ENCODE results near the gene CSRP2.

Gene CSRP2

DNA sequence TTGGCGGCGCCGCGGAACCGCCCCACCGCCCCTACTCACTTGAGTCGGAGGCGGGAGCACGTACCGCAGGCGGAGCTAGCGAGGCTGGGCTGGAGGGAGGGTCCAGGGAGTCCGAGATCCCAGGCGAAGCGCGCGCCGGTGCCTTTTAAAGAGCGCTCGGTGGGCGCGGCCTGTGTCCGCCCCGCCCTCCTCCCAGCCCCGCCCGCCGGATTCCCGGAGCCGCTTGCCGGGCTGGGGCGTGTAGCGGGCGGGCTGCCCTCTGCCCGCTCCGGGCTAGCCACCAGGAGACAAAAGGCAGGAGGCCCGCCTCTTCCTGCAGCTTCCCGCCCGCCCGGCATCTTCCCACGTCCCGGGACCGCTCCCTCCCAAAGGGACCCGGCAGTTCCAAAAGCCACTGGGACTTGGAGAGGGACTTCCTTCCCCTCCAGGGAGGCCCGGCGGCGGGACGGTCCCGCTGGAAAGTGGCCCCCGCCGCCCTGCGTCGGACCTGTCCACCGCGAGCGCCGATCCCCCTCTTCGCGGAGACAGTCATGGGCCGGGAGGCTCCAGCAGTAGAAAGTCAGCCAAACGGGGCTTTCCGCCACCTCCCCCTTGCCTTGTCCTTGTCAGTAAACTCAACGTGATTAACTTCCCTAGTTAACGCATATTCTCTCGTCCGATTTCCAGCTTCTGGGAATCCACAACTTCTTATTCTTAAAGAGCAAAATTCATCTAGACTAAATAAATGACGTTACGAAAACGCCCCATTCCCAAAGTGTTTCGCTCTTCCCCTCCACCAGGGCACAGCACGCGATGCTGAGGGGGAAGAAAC, at the start of gene CSRP2:
CSRP2 (minus strand) TSS at position 121 of the 811 bp plus-strand sequence. CDS start 12,759 bp downstream, outside the sequence.
- no peaks in the 10 kb centered on the region for H3K27me3 Mint-ChIP-seq (ENCODE audit: low read depth)
- peaks cover 62% of the 10 kb centered on the region for H3K4me1 Mint-ChIP-seq
- peaks cover 5% of the 10 kb centered on the region for H3K36me3 Mint-ChIP-seq (ENCODE audit: low read depth)
- TF ChIP-seq, protein P1, sequence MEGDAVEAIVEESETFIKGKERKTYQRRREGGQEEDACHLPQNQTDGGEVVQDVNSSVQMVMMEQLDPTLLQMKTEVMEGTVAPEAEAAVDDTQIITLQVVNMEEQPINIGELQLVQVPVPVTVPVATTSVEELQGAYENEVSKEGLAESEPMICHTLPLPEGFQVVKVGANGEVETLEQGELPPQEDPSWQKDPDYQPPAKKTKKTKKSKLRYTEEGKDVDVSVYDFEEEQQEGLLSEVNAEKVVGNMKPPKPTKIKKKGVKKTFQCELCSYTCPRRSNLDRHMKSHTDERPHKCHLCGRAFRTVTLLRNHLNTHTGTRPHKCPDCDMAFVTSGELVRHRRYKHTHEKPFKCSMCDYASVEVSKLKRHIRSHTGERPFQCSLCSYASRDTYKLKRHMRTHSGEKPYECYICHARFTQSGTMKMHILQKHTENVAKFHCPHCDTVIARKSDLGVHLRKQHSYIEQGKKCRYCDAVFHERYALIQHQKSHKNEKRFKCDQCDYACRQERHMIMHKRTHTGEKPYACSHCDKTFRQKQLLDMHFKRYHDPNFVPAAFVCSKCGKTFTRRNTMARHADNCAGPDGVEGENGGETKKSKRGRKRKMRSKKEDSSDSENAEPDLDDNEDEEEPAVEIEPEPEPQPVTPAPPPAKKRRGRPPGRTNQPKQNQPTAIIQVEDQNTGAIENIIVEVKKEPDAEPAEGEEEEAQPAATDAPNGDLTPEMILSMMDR (IDR thresholded peaks at IDR 0.05; ENCODE audit: unreplicated experiment in 3 of 3), result peak in 1 of 3 experiments; percentile 48
- peak within 1 kb of the TSS; percentile 93 to 98 (median 97) for H3K27ac Mint-ChIP-seq
- peak within 1 kb of the TSS; percentile 97 to 100 (median 99) for H3K4me3 Mint-ChIP-seq
- peaks cover 3% of the 10 kb centered on the region for H3K9me3 Mint-ChIP-seq

DNA sequence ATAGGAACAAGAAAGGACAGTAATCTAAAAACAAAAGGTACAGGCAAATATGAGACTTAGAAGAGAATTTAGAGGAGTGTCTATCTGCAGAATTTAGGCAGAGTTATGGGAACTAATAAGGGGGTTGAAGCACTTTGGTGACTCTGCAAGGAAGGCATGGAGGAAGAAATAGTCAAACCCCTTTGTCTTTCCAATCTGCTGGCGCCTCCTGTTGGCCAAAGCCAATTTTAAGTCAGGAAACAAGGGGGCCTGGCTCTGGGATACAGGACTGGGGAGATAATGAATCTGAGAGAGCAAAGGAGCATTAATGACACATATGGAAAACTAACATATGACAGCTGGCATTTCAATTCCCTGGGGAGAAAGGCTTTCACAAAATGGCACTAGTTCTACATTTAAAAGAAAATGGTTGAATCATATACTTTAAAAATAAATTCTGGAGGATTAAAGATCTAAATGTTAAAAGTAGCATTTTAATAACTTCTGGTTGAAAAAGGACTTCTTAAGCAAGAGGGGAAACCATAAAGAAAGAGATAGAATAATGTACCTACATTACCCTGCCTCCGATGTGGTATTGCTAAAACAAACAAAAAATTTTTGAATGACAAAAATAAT, 48.5 kb upstream of the CSRP2 start:
- peaks cover 14% of the 10 kb centered on the region for H3K4me1 Mint-ChIP-seq
- peaks cover 3% of the 10 kb centered on the region for H3K9me3 Mint-ChIP-seq
- no peak overlapping the region for H3K4me3 Mint-ChIP-seq
- no peak overlapping the region for H3K27ac Mint-ChIP-seq
- H3K36me3 Mint-ChIP-seq (ENCODE audit: low read depth), result no peaks in the 10 kb centered on the region
- TF ChIP-seq, protein P1 (IDR thresholded peaks at IDR 0.05; ENCODE audit: unreplicated experiment in 3 of 3), result peak in 2 of 3 experiments; percentile 17 to 30
- no peaks in the 10 kb centered on the region for H3K27me3 Mint-ChIP-seq (ENCODE audit: low read depth)

DNA sequence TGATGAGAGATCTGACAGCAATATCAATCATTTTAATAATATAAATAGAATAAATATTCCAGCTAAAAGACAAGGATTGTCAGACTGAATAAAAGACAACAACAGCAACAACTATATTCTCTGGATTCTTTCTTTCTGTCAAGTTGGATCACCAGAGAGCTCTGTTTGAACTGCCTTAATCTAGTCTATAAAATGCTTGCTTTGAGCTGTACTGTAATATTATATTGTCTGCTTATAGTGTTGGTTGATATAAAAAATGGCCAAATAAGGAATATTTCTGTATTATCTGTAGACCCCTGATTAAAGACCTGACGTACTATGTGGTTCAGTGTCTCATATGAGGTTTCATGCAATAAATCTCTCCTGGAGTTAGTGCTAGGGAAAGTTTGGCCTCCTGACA, 46.3 kb upstream of the CSRP2 start:
- Mint-ChIP-seq H3K27me3 (ENCODE audit: low read depth) (no peaks in the 10 kb centered on the region), H3K27ac (peak overlapping the region; percentile 20 to 67 (median 66)), H3K36me3 (ENCODE audit: low read depth) (no peaks in the 10 kb centered on the region), H3K9me3 (peaks cover 3% of the 10 kb centered on the region), H3K4me1 (peaks cover 23% of the 10 kb centered on the region), H3K4me3 (no peak overlapping the region)
- TF ChIP-seq, protein P1 (IDR thresholded peaks at IDR 0.05; ENCODE audit: unreplicated experiment in 3 of 3), result no peak

DNA sequence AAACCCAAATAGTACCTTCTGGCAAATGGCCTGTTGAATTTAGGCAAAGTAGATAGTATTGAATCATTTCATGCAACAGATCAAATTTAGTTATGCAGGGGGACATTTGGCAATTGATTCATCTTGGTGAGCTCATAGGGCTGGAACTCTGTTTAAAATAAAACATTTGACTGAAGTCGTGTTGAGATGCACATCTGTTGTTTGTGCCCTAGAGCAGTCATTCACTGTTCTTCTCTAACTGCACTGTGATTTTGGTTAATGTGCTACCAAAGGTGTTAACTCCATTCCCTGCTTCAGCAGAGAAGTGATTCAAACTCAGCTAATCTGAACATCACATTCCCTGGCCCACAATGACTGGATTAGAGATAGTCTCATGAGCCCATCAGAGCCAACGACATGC, 44.0 kb upstream of the CSRP2 start:
- peaks cover 16% of the 10 kb centered on the region for H3K4me1 Mint-ChIP-seq
- H3K27ac Mint-ChIP-seq, result peak overlapping the region; percentile 7 to 71 (median 52)
- H3K27me3 Mint-ChIP-seq (ENCODE audit: low read depth), result no peaks in the 10 kb centered on the region
- H3K4me3 Mint-ChIP-seq, result no peak overlapping the region
- H3K9me3 Mint-ChIP-seq, result no peaks in the 10 kb centered on the region
- H3K36me3 Mint-ChIP-seq (ENCODE audit: low read depth), result no peaks in the 10 kb centered on the region
- TF ChIP-seq, protein P1 (IDR thresholded peaks at IDR 0.05; ENCODE audit: unreplicated experiment in 3 of 3), result no peak

DNA sequence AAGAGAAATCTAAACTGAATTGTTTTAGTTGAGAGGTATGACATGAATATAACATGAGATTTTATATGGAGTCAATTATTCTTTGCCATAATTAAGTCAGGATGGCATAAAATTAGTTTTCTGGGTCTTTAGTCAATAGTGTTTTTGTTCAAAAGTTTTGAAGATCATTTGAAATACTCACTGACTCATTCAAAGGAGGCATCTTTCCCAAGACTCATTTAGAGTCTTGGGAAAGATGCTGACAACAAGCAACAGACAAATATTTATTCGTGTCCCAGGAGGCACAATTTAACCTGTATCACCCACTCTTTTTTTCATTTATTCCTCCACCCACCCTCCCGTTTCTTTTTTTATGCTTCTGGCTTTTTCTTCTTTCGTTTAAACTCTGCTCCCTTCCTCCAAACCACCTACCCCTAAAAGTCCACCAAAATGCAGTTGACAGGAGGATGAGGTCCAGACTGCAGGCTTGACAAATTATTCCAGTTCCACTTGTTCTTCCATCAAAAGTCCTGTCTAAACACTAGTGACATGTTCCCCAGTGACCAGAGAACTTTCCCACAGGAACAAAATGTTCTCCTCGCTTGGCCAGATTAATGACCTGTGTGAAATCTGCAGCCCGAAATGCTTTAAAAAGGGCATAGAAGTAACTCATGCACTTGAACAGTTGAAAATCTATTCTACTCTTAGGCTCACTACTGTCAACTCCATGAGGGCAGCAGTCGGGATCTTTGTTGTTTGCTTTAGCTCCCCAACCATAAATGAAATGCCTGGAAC, 43.3 kb upstream of the CSRP2 start:
- TF ChIP-seq, protein P1 (IDR thresholded peaks at IDR 0.05; ENCODE audit: unreplicated experiment in 3 of 3), result no peak
- H3K27ac Mint-ChIP-seq, result peak overlapping the region; percentile 7 to 79 (median 71)
- no peaks in the 10 kb centered on the region for H3K27me3 Mint-ChIP-seq (ENCODE audit: low read depth)
- peaks cover 16% of the 10 kb centered on the region for H3K4me1 Mint-ChIP-seq
- no peaks in the 10 kb centered on the region for H3K9me3 Mint-ChIP-seq
- no peaks in the 10 kb centered on the region for H3K36me3 Mint-ChIP-seq (ENCODE audit: low read depth)
- no peak overlapping the region for H3K4me3 Mint-ChIP-seq
